ENCODE measurements around the gene GAA.

DNA sequence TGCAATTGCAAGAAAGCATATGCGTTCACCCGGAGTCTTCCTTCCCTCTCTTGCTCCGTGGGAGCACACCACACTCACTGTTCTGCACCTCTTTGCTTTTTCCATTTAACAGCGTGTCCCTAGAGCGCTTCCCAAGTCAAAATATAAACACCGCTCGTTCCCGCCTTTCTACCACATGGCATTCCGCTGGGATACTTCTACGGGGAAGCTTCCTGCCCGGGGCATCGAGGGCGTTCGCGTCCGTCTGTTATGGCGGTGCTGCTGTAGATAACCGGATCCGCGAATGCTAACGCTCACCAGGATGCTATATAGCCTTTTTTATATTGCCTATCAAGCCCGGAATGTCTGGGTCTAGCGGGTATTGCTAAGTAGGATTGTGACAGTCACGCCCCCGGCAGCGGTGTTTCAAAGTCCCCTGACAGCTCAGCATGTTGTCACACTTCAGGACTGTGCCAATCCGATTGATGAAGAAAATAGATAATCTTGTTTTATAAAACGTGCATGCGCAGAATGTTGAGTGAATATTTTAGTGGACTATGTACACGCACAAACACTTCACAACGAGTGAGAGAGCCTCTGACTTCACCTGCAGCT lies 33.9 kb upstream of the GAA start:
- no peak for TF ChIP-seq CTCF (IDR thresholded peaks at IDR 0.05)
- TF ChIP-seq EP300 (IDR thresholded peaks at IDR 0.05) = no peak
